Measurements from ENCODE around the gene GH2.
"Not testable (repeated sequence)": the region's sequence is repeated elsewhere in the genome, so short reads cannot be mapped to it uniquely, and the experiment has no call there.

GRCh38 chr17:63909586-63909985 lies 27.8 kb upstream of the GH2 start:
- TF ChIP-seq, protein P1, sequence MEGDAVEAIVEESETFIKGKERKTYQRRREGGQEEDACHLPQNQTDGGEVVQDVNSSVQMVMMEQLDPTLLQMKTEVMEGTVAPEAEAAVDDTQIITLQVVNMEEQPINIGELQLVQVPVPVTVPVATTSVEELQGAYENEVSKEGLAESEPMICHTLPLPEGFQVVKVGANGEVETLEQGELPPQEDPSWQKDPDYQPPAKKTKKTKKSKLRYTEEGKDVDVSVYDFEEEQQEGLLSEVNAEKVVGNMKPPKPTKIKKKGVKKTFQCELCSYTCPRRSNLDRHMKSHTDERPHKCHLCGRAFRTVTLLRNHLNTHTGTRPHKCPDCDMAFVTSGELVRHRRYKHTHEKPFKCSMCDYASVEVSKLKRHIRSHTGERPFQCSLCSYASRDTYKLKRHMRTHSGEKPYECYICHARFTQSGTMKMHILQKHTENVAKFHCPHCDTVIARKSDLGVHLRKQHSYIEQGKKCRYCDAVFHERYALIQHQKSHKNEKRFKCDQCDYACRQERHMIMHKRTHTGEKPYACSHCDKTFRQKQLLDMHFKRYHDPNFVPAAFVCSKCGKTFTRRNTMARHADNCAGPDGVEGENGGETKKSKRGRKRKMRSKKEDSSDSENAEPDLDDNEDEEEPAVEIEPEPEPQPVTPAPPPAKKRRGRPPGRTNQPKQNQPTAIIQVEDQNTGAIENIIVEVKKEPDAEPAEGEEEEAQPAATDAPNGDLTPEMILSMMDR (IDR thresholded peaks at IDR 0.05 in 8 of 11, conservative IDR thresholded peaks at IDR 0.05 in 3 of 11) = not testable (repeated sequence)
- not testable (repeated sequence) for TF ChIP-seq POLR2A (IDR thresholded peaks at IDR 0.05)

Measured in spleen (tissue), 7 donors.